GM12878 (cell line): ENCODE measurements around the gene NCF4. TPM values are rescaled to one million over a fixed set of nuclear protein-coding genes. Genes with fewer than 3 reads are reported as not detected.

Source experiments
- CBX5 ChIP-seq: sonication (generic); IDR thresholded peaks from 2 replicates; pipeline ENCODE4 v1.6.1; 2016; ENCODE audit warnings: low read depth, moderate library complexity, mild to moderate bottlenecking, inconsistent platforms
- ESRRA ChIP-seq: IDR thresholded peaks from 2 replicates; pipeline ENCODE4 v1.6.1; 2012; ENCODE audit warnings: mild to moderate bottlenecking, low read length, improper control_type of control experiment
- ETV6 ChIP-seq, 2 experiments: fragments of 450-650 bp in 1 of 2; IDR thresholded peaks in 1 of 2; conservative IDR thresholded peaks in 1 of 2; 2 replicates each; pipeline ENCODE4 v1.6.1; 2014; ENCODE audit warnings: antibody characterized with exemption in 1 of 2, borderline replicate concordance in 1 of 2, low read depth in 1 of 2, mild to moderate bottlenecking in 1 of 2, moderate library complexity in 1 of 2
- GATAD2B ChIP-seq: fragments of 450-650 bp; conservative IDR thresholded peaks from 2 replicates; pipeline ENCODE4 v1.6.1; 2017; ENCODE audit warnings: low read depth, mild to moderate bottlenecking, moderate library complexity
- HDAC2 ChIP-seq: fragments of 200-600 bp; sonication (generic); IDR thresholded peaks from 2 replicates; pipeline ENCODE4 v1.6.1; 2017
- IRF4 ChIP-seq: IDR thresholded peaks from 2 replicates; pipeline ENCODE4 v1.6.1; 2011; ENCODE audit warnings: low read depth, low read length
- LARP7 ChIP-seq: fragments of 450-650 bp; IDR thresholded peaks from 2 replicates; pipeline ENCODE4 v1.6.1; 2017; ENCODE audit warnings: mild to moderate bottlenecking
- MXI1 ChIP-seq: fragments of 150-350 bp; IDR thresholded peaks from 2 replicates; pipeline ENCODE4 v1.6.1; 2011; ENCODE audit warnings: low read depth, mild to moderate bottlenecking, inconsistent platforms, low read length, improper control_type of control experiment
- PKNOX1 ChIP-seq: fragments of 450-650 bp; IDR thresholded peaks from 2 replicates; pipeline ENCODE4 v1.6.1; 2016; ENCODE audit warnings: mild to moderate bottlenecking
- RAD51 ChIP-seq: fragments of 450-650 bp; IDR thresholded peaks from 2 replicates; pipeline ENCODE4 v1.6.1; 2016; ENCODE audit warnings: moderate library complexity, mild to moderate bottlenecking, inconsistent platforms
- RFX5 ChIP-seq: IDR thresholded peaks from 2 replicates; pipeline ENCODE4 v1.6.1; 2011; ENCODE audit warnings: low read depth, low read length, improper control_type of control experiment
- SMAD5 ChIP-seq: IDR thresholded peaks from 2 replicates; pipeline ENCODE4 v1.6.1; 2016; ENCODE audit warnings: antibody characterized with exemption, low read depth
- TARDBP ChIP-seq: IDR thresholded peaks from 2 replicates; pipeline ENCODE4 v1.6.1; 2016; ENCODE audit warnings: borderline replicate concordance
- ZNF24 ChIP-seq: fragments of 450-650 bp; IDR thresholded peaks from 2 replicates; pipeline ENCODE4 v1.6.1; 2017; ENCODE audit warnings: antibody characterized with exemption, mild to moderate bottlenecking
- polyA plus RNA-seq, 11 experiments: library from polyadenylated mRNA; depleted of rRNA in 4 of 11; unstranded in 6 of 11; stranded (reverse) in 5 of 11; fragments of >200 nt; fragmentation: Nextera tagmentation in 4 of 11; fragmentation: Illumina TruSeq in 1 of 11; extraction: Ambion mirVana in 4 of 11; extraction: Trizol in 1 of 11; gene quantifications; 1 replicate in 1 of 11; 2 replicates in 10 of 11; pipeline versions ENCODE4 v1.2.1 to v1.2.3, GENCODE V29; 2011 to 2016; ENCODE audit warnings: inconsistent platforms in 2 of 11, missing spikeins in 2 of 11, low read depth in 1 of 11
- total RNA-seq, 4 experiments: library from RNA; depleted of rRNA in 3 of 4; stranded (reverse); fragments of >200 nt in 3 of 4; fragmentation: Illumina TruSeq in 1 of 4; extraction: Trizol in 1 of 4; gene quantifications; 2 replicates each; pipeline versions ENCODE4 v1.2.1 to v1.2.3, GENCODE V29; 2013 to 2021
- TF ChIP-seq, protein P1 (sequence below): fragments of 450-650 bp; IDR thresholded peaks from 2 replicates; pipeline ENCODE4 v1.6.1; 2017; ENCODE audit warnings: mild to moderate bottlenecking, moderate library complexity
- TF ChIP-seq, protein P2 (sequence below), 3 experiments: IDR thresholded peaks in 2 of 3; conservative IDR thresholded peaks in 1 of 3; 2 replicates each; pipeline ENCODE4 v1.5.1; 2011; ENCODE audit warnings: low read depth in 3 of 3, low read length in 3 of 3, mild to moderate bottlenecking in 3 of 3, control low read depth in 2 of 3, moderate library complexity in 2 of 3, inconsistent platforms in 1 of 3, mixed read lengths in 1 of 3; ENCODE audit not compliant: control insufficient read depth in 2 of 3, insufficient read depth in 1 of 3; ENCODE audit errors: extremely low read depth in 1 of 3

Gene NCF4
- total and polyA plus RNA-seq, 10 of the 15 experiments (the other 5 are each of a cell fraction or from before 2014, with no cell fraction given): 22.9 to 136 (median 72.5) TPM

- TF ChIP-seq, protein P1, sequence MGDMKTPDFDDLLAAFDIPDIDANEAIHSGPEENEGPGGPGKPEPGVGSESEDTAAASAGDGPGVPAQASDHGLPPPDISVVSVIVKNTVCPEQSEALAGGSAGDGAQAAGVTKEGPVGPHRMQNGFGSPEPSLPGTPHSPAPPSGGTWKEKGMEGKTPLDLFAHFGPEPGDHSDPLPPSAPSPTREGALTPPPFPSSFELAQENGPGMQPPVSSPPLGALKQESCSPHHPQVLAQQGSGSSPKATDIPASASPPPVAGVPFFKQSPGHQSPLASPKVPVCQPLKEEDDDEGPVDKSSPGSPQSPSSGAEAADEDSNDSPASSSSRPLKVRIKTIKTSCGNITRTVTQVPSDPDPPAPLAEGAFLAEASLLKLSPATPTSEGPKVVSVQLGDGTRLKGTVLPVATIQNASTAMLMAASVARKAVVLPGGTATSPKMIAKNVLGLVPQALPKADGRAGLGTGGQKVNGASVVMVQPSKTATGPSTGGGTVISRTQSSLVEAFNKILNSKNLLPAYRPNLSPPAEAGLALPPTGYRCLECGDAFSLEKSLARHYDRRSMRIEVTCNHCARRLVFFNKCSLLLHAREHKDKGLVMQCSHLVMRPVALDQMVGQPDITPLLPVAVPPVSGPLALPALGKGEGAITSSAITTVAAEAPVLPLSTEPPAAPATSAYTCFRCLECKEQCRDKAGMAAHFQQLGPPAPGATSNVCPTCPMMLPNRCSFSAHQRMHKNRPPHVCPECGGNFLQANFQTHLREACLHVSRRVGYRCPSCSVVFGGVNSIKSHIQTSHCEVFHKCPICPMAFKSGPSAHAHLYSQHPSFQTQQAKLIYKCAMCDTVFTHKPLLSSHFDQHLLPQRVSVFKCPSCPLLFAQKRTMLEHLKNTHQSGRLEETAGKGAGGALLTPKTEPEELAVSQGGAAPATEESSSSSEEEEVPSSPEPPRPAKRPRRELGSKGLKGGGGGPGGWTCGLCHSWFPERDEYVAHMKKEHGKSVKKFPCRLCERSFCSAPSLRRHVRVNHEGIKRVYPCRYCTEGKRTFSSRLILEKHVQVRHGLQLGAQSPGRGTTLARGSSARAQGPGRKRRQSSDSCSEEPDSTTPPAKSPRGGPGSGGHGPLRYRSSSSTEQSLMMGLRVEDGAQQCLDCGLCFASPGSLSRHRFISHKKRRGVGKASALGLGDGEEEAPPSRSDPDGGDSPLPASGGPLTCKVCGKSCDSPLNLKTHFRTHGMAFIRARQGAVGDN: 0 out of 2 replicates have a peak, but pooled peaks have one; percentile 15
- TF ChIP-seq CBX5 (peak; percentile 67; the same call in 1 of the 2 replicates), SMAD5 (no peak), TARDBP (no peak), ZNF24 (peak; percentile 30; the same call in 1 of the 2 replicates), ETV6 (conservative IDR thresholded peaks at IDR 0.05 in 1 of 2, IDR thresholded peaks at IDR 0.05 in 1 of 2; ENCODE audit: borderline replicate concordance in 1 of 2, low read depth in 1 of 2) (no peak), IRF4 (peak; percentile 27; the same call in 1 of the 2 replicates), ESRRA (no peak), HDAC2 (no peak), PKNOX1 (peak; percentile 81), RFX5 (no peak), RAD51 (no peak), MXI1 (peak; percentile 59), LARP7 (no peak; the same call in none of the 2 replicates), GATAD2B (0 out of 2 replicates have a peak, but pooled peaks have one; percentile 36)
- TF ChIP-seq, protein P2, sequence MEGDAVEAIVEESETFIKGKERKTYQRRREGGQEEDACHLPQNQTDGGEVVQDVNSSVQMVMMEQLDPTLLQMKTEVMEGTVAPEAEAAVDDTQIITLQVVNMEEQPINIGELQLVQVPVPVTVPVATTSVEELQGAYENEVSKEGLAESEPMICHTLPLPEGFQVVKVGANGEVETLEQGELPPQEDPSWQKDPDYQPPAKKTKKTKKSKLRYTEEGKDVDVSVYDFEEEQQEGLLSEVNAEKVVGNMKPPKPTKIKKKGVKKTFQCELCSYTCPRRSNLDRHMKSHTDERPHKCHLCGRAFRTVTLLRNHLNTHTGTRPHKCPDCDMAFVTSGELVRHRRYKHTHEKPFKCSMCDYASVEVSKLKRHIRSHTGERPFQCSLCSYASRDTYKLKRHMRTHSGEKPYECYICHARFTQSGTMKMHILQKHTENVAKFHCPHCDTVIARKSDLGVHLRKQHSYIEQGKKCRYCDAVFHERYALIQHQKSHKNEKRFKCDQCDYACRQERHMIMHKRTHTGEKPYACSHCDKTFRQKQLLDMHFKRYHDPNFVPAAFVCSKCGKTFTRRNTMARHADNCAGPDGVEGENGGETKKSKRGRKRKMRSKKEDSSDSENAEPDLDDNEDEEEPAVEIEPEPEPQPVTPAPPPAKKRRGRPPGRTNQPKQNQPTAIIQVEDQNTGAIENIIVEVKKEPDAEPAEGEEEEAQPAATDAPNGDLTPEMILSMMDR (IDR thresholded peaks at IDR 0.05 in 2 of 3, conservative IDR thresholded peaks at IDR 0.05 in 1 of 3; ENCODE audit: control insufficient read depth in 2 of 3, extremely low read depth in 1 of 3, insufficient read depth in 1 of 3, low read depth in 3 of 3, low read length in 3 of 3): peak; percentile 100; a peak in 5 of 6 replicates
Observed at GRCh38 chr22:36856121-36856791, 4.5 kb upstream of the NCF4 start (continued).
